ENCODE results near the gene PLEKHM1. TPM values are rescaled to one million over a fixed set of nuclear protein-coding genes. Genes with fewer than 3 reads are reported as not detected.

The PLEKHM1 gene
- total and polyA plus RNA-seq, 2 of the 4 experiments (the other 2 are of a cell fraction): 4.7 to 16.4 TPM

DNA sequence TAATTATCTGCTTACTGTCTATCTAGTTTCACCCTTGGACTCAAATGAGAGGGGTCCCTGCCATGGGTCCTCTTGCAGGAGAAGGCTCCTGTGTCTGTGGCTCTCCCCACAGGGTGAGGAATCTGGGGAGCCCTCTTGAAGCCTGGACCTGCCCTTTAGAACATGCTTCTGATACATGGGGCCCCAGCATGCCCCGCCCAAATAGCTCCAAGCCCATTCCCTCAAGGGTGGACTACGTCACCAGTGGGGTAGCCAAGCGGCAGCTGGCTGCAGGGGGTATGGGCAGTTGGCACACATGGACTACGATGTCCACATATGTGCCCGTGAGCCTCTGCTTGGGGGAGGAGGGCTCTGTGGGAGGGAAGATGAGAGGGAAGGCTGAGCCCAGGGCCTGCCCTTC lies 97.1 kb downstream of the PLEKHM1 start:
- Histone ChIP-seq H4K5ac (ENCODE audit: low read depth, low read length) (no peak overlapping the region), H3K9me3 (ENCODE audit: control insufficient read depth, insufficient read depth, low read length) (no peaks in the 10 kb centered on the region), H3K4me3 (ENCODE audit: insufficient read depth, low read depth, low read length) (no peak overlapping the region), H3K4ac (ENCODE audit: low read depth, low read length) (no peak overlapping the region), H3K23ac (ENCODE audit: low read depth, low read length) (no peak overlapping the region), H2BK20ac (ENCODE audit: low read depth, low read length) (no peak overlapping the region), H3K9ac (ENCODE audit: low read depth, low read length) (no peak overlapping the region), H3K36me3 (ENCODE audit: control insufficient read depth, insufficient read depth, low read length) (no peaks in the 10 kb centered on the region), H3K14ac (replicated peaks; ENCODE audit: low read depth, low read length) (no peak overlapping the region), H3K4me1 (ENCODE audit: control insufficient read depth, insufficient read depth, low read length) (peaks cover 5% of the 10 kb centered on the region), H2BK5ac (ENCODE audit: low read depth, low read length, poor library complexity, severe bottlenecking) (no peak overlapping the region), H3K4me2 (ENCODE audit: low read depth, low read length) (no peak overlapping the region), H2AK9ac (replicated peaks; ENCODE audit: low read depth, low read length, poor library complexity) (no peak overlapping the region), H3K9me1 (ENCODE audit: insufficient read depth, low read length) (no peaks in the 10 kb centered on the region), H2BK15ac (ENCODE audit: low read depth, low read length) (no peak overlapping the region), H3K79me1 (ENCODE audit: low read depth in 1 of 2, low read length in 2 of 2) (no peaks in the 10 kb centered on the region), H3K27ac (ENCODE audit: insufficient read depth, low read length) (no peak overlapping the region), H2AFZ (replicated peaks; ENCODE audit: low read length, poor library complexity) (peak overlapping the region; percentile 5), H4K8ac (ENCODE audit: low read depth in 2 of 2, low read length in 2 of 2) (no peak overlapping the region), H2BK120ac (ENCODE audit: low read depth, low read length) (no peak overlapping the region), H2AK5ac (ENCODE audit: low read depth, low read length) (no peak overlapping the region), H3K27me3 (ENCODE audit: control insufficient read depth, insufficient read depth, low read length) (peaks cover 9% of the 10 kb centered on the region; the same call in 1 of the 2 replicates), H4K20me1 (ENCODE audit: insufficient read depth, low read length) (no peaks in the 10 kb centered on the region), H4K91ac (ENCODE audit: insufficient read depth, low read depth, low read length) (no peak overlapping the region), H3K56ac (ENCODE audit: extremely low read depth, insufficient read depth, low read length) (no peak overlapping the region), H3K18ac (ENCODE audit: low read depth, low read length) (no peak overlapping the region)
- DNase-seq (no peak), ATAC-seq (ENCODE audit: low read depth) (no peak)
- ChIA-PET CTCF (no interaction called here), POLR2A (ENCODE audit: unreplicated experiment) (no interaction called here)
- in situ Hi-C loops (cut with MboI; ENCODE audit: low sequenced_read_pairs): no loop called here
- 100% methylated on average over 1 of the region's 5 CpGs; no CpG with 5 or more reads in 1 of the 2 experiments for WGBS, 2 experiments (ENCODE audit: extremely low coverage in 2 of 2, insufficient read length in 1 of 2)
- intact Hi-C loops (cut with micrococcal nuclease): no loop called here
- BruUV-seq (replicated peaks): no TSS peak
- TF ChIP-seq FOS (IDR thresholded peaks at IDR 0.05; ENCODE audit: low read depth, low read length) (no peak), MAFK (IDR thresholded peaks at IDR 0.05; ENCODE audit: low read depth, low read length) (no peak), SMC3 (IDR thresholded peaks at IDR 0.05; ENCODE audit: low read depth, low read length) (no peak), NFE2L2 (IDR thresholded peaks at IDR 0.05; ENCODE audit: low read depth, low read length) (no peak), BHLHE40 (IDR thresholded peaks at IDR 0.05; ENCODE audit: low read depth, low read length) (no peak), RFX5 (IDR thresholded peaks at IDR 0.05; ENCODE audit: low read depth, low read length) (no peak), CEBPB (IDR thresholded peaks at IDR 0.05; ENCODE audit: low read depth, low read length) (no peak), CHD1 (IDR thresholded peaks at IDR 0.05; ENCODE audit: low read depth, low read length) (no peak), RCOR1 (IDR thresholded peaks at IDR 0.05; ENCODE audit: insufficient replicate concordance, low read length) (no peak), POLR2A (IDR thresholded peaks at IDR 0.05; ENCODE audit: low read depth, low read length) (no peak), MXI1 (IDR thresholded peaks at IDR 0.05; ENCODE audit: borderline replicate concordance, low read depth, low read length) (no peak), MAZ (IDR thresholded peaks at IDR 0.05; ENCODE audit: borderline replicate concordance, low read depth, low read length) (no peak), RAD21 (IDR thresholded peaks at IDR 0.05; ENCODE audit: low read length) (no peak)
- TF ChIP-seq, protein P1, sequence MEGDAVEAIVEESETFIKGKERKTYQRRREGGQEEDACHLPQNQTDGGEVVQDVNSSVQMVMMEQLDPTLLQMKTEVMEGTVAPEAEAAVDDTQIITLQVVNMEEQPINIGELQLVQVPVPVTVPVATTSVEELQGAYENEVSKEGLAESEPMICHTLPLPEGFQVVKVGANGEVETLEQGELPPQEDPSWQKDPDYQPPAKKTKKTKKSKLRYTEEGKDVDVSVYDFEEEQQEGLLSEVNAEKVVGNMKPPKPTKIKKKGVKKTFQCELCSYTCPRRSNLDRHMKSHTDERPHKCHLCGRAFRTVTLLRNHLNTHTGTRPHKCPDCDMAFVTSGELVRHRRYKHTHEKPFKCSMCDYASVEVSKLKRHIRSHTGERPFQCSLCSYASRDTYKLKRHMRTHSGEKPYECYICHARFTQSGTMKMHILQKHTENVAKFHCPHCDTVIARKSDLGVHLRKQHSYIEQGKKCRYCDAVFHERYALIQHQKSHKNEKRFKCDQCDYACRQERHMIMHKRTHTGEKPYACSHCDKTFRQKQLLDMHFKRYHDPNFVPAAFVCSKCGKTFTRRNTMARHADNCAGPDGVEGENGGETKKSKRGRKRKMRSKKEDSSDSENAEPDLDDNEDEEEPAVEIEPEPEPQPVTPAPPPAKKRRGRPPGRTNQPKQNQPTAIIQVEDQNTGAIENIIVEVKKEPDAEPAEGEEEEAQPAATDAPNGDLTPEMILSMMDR (conservative IDR thresholded peaks at IDR 0.05; ENCODE audit: low read depth, low read length): no peak
- TF ChIP-seq, protein P2, sequence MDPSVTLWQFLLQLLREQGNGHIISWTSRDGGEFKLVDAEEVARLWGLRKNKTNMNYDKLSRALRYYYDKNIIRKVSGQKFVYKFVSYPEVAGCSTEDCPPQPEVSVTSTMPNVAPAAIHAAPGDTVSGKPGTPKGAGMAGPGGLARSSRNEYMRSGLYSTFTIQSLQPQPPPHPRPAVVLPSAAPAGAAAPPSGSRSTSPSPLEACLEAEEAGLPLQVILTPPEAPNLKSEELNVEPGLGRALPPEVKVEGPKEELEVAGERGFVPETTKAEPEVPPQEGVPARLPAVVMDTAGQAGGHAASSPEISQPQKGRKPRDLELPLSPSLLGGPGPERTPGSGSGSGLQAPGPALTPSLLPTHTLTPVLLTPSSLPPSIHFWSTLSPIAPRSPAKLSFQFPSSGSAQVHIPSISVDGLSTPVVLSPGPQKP (IDR thresholded peaks at IDR 0.05; ENCODE audit: borderline replicate concordance, low read depth, low read length): no peak
- TF ChIP-seq, protein P3, sequence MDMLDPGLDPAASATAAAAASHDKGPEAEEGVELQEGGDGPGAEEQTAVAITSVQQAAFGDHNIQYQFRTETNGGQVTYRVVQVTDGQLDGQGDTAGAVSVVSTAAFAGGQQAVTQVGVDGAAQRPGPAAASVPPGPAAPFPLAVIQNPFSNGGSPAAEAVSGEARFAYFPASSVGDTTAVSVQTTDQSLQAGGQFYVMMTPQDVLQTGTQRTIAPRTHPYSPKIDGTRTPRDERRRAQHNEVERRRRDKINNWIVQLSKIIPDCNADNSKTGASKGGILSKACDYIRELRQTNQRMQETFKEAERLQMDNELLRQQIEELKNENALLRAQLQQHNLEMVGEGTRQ (IDR thresholded peaks at IDR 0.05; ENCODE audit: low read depth, low read length): no peak
- dilution Hi-C loops (cut with HindIII; ENCODE audit: low sequenced_read_pairs, unreplicated experiment): no loop called here
